ENCODE results near the gene NT5E. TPM values are rescaled to one million over a fixed set of nuclear protein-coding genes. Genes with fewer than 3 reads are reported as not detected.

NT5E gene
- total RNA-seq, 1 experiment from 2014 or later: 0.94 TPM

GRCh38 chr6:85537055-85537494, 87.2 kb downstream of the NT5E start:
- no peaks in the 10 kb centered on the region for H3K36me3 ChIP-seq (replicated peaks; ENCODE audit: control insufficient read depth, insufficient read depth, low read length)
- no peak overlapping the region for H3K4me3 ChIP-seq (ENCODE audit: insufficient read depth, low read depth, low read length)
- no peak for DNase-seq
- no peaks in the 10 kb centered on the region for H3K27me3 ChIP-seq (ENCODE audit: control insufficient read depth, insufficient read depth, low read length)

DNA sequence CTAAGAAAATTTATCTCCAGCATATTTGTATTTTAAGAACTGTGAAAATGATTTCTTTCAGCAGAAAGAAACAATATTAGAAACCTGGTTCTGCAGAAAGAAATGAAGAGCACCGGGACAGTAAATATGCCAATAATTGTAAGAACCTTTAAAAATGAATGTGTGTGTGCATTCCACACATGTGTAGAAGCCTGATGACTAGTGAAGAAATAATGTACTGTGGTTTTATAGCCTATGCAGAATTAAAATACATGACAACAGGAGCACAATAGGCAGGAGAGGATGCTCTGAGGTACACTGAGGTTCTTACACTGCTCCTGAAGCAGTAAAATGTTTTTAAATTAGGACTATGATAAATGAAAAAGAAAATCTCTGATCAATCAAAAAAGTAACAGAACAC, 94.9 kb downstream of the NT5E start:
- Histone ChIP-seq H3K36me3 (replicated peaks; ENCODE audit: control insufficient read depth, insufficient read depth, low read length) (no peaks in the 10 kb centered on the region; the same call in 1 of the 2 replicates), H3K4me3 (ENCODE audit: insufficient read depth, low read depth, low read length) (no peak overlapping the region), H3K27me3 (ENCODE audit: control insufficient read depth, insufficient read depth, low read length) (no peaks in the 10 kb centered on the region)
- DNase-seq: no peak

Other genes with a start within 250 kb of the NT5E start
- 30.6 and 38.4 TPM in 2 replicates for gene SNX14, start 143.8 kb downstream of the NT5E start, total RNA-seq (2014; rRNA removed; shearing (Covaris generic))
- gene SYNCRIP, start 192.8 kb downstream of the NT5E start, total RNA-seq (2014; rRNA removed; shearing (Covaris generic)): 58.0 and 60.7 TPM in 2 replicates